ENCODE measurements around the gene TBL2.

DNA sequence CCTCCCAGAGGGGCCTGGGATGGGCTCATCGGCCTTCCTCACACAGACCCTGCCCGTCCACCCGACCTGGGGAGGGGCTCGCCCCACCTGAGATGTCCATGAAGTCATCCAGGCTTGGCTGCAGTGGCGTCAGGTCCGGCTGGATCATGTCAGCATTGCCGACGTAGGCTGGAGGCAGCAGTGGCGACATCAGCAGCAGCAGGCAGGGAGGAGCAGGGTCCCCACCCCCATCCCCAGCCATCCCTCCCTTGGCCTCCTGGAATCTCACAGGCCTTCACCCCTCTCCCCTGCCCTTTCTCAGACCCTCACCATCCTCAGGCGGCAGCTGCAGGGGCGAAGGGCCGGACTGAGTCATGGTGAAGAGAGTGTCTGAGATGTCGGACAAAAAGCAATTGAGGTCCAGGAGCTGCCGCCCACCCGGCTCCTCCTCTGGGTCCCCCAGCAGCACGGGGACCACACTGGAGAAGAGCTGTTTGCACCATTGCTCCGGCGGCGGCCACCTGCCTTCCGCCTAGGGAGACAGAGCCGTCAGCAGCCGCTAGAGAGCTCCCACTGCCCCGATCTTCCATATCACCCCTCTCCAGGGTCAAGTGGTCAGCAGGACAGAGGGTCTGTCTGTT is 27.3 kb upstream of the TBL2 start:
- TF ChIP-seq NR3C1 (IDR thresholded peaks at IDR 0.05) (no peak), CBX8 (IDR thresholded peaks at IDR 0.05) (no peak), POLR2A (IDR thresholded peaks at IDR 0.05; ENCODE audit: low read length) (no peak), HDAC2 (IDR thresholded peaks at IDR 0.05) (no peak), JUN (IDR thresholded peaks at IDR 0.05) (no peak), EP300 (IDR thresholded peaks at IDR 0.05) (no peak), MYC (IDR thresholded peaks at IDR 0.05; ENCODE audit: borderline replicate concordance, low read length) (no peak), CBX2 (IDR thresholded peaks at IDR 0.05; ENCODE audit: borderline replicate concordance, low read depth) (no peak), RCOR1 (IDR thresholded peaks at IDR 0.05; ENCODE audit: low read depth, low read length) (no peak), CEBPB (IDR thresholded peaks at IDR 0.05) (no peak), SREBF2 (IDR thresholded peaks at IDR 0.05) (no peak)
- TF ChIP-seq, protein P1, sequence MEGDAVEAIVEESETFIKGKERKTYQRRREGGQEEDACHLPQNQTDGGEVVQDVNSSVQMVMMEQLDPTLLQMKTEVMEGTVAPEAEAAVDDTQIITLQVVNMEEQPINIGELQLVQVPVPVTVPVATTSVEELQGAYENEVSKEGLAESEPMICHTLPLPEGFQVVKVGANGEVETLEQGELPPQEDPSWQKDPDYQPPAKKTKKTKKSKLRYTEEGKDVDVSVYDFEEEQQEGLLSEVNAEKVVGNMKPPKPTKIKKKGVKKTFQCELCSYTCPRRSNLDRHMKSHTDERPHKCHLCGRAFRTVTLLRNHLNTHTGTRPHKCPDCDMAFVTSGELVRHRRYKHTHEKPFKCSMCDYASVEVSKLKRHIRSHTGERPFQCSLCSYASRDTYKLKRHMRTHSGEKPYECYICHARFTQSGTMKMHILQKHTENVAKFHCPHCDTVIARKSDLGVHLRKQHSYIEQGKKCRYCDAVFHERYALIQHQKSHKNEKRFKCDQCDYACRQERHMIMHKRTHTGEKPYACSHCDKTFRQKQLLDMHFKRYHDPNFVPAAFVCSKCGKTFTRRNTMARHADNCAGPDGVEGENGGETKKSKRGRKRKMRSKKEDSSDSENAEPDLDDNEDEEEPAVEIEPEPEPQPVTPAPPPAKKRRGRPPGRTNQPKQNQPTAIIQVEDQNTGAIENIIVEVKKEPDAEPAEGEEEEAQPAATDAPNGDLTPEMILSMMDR (IDR thresholded peaks at IDR 0.05): no peak
- TF ChIP-seq, protein P2, sequence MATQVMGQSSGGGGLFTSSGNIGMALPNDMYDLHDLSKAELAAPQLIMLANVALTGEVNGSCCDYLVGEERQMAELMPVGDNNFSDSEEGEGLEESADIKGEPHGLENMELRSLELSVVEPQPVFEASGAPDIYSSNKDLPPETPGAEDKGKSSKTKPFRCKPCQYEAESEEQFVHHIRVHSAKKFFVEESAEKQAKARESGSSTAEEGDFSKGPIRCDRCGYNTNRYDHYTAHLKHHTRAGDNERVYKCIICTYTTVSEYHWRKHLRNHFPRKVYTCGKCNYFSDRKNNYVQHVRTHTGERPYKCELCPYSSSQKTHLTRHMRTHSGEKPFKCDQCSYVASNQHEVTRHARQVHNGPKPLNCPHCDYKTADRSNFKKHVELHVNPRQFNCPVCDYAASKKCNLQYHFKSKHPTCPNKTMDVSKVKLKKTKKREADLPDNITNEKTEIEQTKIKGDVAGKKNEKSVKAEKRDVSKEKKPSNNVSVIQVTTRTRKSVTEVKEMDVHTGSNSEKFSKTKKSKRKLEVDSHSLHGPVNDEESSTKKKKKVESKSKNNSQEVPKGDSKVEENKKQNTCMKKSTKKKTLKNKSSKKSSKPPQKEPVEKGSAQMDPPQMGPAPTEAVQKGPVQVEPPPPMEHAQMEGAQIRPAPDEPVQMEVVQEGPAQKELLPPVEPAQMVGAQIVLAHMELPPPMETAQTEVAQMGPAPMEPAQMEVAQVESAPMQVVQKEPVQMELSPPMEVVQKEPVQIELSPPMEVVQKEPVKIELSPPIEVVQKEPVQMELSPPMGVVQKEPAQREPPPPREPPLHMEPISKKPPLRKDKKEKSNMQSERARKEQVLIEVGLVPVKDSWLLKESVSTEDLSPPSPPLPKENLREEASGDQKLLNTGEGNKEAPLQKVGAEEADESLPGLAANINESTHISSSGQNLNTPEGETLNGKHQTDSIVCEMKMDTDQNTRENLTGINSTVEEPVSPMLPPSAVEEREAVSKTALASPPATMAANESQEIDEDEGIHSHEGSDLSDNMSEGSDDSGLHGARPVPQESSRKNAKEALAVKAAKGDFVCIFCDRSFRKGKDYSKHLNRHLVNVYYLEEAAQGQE (IDR thresholded peaks at IDR 0.05): no peak

Data from A549 (cell line).